IMR-90 (cell line): Measurements from ENCODE around the gene CEP128. TPM values are rescaled to one million over a fixed set of nuclear protein-coding genes. Genes with fewer than 3 reads are reported as not detected.

Experiments used
- ATAC-seq: fragments of 200-7000 bp; cut with Tn5 transposase; 2 replicates; pipeline ENCODE4 v1.9.1; 2020; ENCODE audit warnings: low read depth, mild to moderate bottlenecking, moderate library complexity
- BruUV-seq: library from RNA; stranded (reverse); fragments of 400-500 nt; replicated peaks from 2 replicates; lab custom pipeline; 2021; lab: Mats Ljungman, UMichigan
- CTCF ChIA-PET: fragments of 300-600 bp; formaldehyde crosslinking; extraction: SDS; loops from one replicate; lab custom pipeline; 2021; ENCODE audit warnings: antibody characterized with exemption; lab: Yijun Ruan, JAX
- POLR2A ChIA-PET: fragments of 300-600 bp; sonication (Branson Sonifier 250); formaldehyde crosslinking; loops from one replicate; lab custom pipeline; 2022; ENCODE audit warnings: antibody characterized with exemption; ENCODE audit not compliant: unreplicated experiment; lab: Charles Lee
- DNase-seq: peaks from one replicate; pipeline ENCODE4 v3.0.0; 2013
- H2AFZ ChIP-seq: replicated peaks from 2 replicates; pipeline ENCODE3; 2013; ENCODE audit warnings: low read length, mild to moderate bottlenecking; ENCODE audit not compliant: poor library complexity
- H2AK5ac ChIP-seq: 2 replicates; pipeline ENCODE4 v1.6.1; 2013; ENCODE audit warnings: low read depth, low read length, inconsistent platforms
- H2AK9ac ChIP-seq: replicated peaks from 2 replicates; pipeline ENCODE3; 2013; ENCODE audit warnings: mild to moderate bottlenecking, low read depth, low read length, moderate library complexity; ENCODE audit not compliant: poor library complexity
- H2BK120ac ChIP-seq: 2 replicates; pipeline ENCODE4 v1.6.1; 2013; ENCODE audit warnings: low read depth, low read length, inconsistent platforms
- H2BK15ac ChIP-seq: 3 replicates; pipeline ENCODE4 v1.6.1; 2013; ENCODE audit warnings: low read depth, low read length, inconsistent platforms
- H2BK20ac ChIP-seq: 2 replicates; pipeline ENCODE4 v1.6.1; 2013; ENCODE audit warnings: low read depth, mild to moderate bottlenecking, inconsistent platforms, low read length, moderate library complexity
- H2BK5ac ChIP-seq: 2 replicates; pipeline ENCODE4 v1.6.1; 2013; ENCODE audit warnings: mild to moderate bottlenecking, low read depth, low read length, inconsistent platforms; ENCODE audit not compliant: poor library complexity, severe bottlenecking
- H3K14ac ChIP-seq: replicated peaks from 2 replicates; pipeline ENCODE4 v1.6.1; 2013; ENCODE audit warnings: low read depth, low read length, inconsistent platforms
- H3K18ac ChIP-seq: 2 replicates; pipeline ENCODE4 v1.6.1; 2013; ENCODE audit warnings: low read depth, low read length, control low read depth
- H3K23ac ChIP-seq: 2 replicates; pipeline ENCODE4 v1.6.1; 2013; ENCODE audit warnings: low read depth, low read length, inconsistent platforms
- H3K27ac ChIP-seq: 2 replicates; pipeline ENCODE4 v1.5.1; 2013; ENCODE audit warnings: mild to moderate bottlenecking, control low read depth, low read length; ENCODE audit not compliant: insufficient read depth
- H3K27me3 ChIP-seq: 2 replicates; pipeline ENCODE4 v1.6.1; 2013; ENCODE audit warnings: low read length; ENCODE audit not compliant: control insufficient read depth, insufficient read depth
- H3K36me3 ChIP-seq: 2 replicates; pipeline ENCODE4 v1.6.1; 2013; ENCODE audit warnings: low read length, mixed read lengths; ENCODE audit not compliant: control insufficient read depth, insufficient read depth
- H3K4ac ChIP-seq: 2 replicates; pipeline ENCODE4 v1.6.1; 2013; ENCODE audit warnings: low read depth, low read length, inconsistent platforms
- H3K4me1 ChIP-seq: 2 replicates; pipeline ENCODE4 v1.6.1; 2013; ENCODE audit warnings: low read length, mixed read lengths; ENCODE audit not compliant: control insufficient read depth, insufficient read depth
- H3K4me2 ChIP-seq: 2 replicates; pipeline ENCODE4 v1.6.1; 2013; ENCODE audit warnings: low read depth, mild to moderate bottlenecking, control low read depth, low read length, moderate library complexity
- H3K4me3 ChIP-seq: 2 replicates; pipeline ENCODE4 v1.5.1; 2013; ENCODE audit warnings: low read depth, mild to moderate bottlenecking, control low read depth, low read length, moderate library complexity; ENCODE audit not compliant: insufficient read depth
- H3K56ac ChIP-seq: 2 replicates; pipeline ENCODE4 v1.6.1; 2013; ENCODE audit warnings: low read length, inconsistent platforms; ENCODE audit not compliant: insufficient read depth; ENCODE audit errors: extremely low read depth
- H3K79me1 ChIP-seq, 2 experiments: 2 replicates each; pipeline ENCODE4 v1.6.1; 2013; ENCODE audit warnings: low read length in 2 of 2, inconsistent platforms in 1 of 2, low read depth in 1 of 2
- H3K9ac ChIP-seq: 2 replicates; pipeline ENCODE4 v1.6.1; 2013; ENCODE audit warnings: low read depth, low read length, control low read depth
- H3K9me1 ChIP-seq: 2 replicates; pipeline ENCODE4 v1.6.1; 2013; ENCODE audit warnings: low read length, inconsistent platforms; ENCODE audit not compliant: insufficient read depth
- H3K9me3 ChIP-seq: 2 replicates; pipeline ENCODE4 v1.6.1; 2013; ENCODE audit warnings: low read length; ENCODE audit not compliant: control insufficient read depth, insufficient read depth
- H4K20me1 ChIP-seq: 2 replicates; pipeline ENCODE4 v1.6.1; 2013; ENCODE audit warnings: low read length, inconsistent platforms; ENCODE audit not compliant: insufficient read depth
- H4K5ac ChIP-seq: 2 replicates; pipeline ENCODE4 v1.6.1; 2013; ENCODE audit warnings: mild to moderate bottlenecking, low read depth, low read length, control low read depth
- H4K8ac ChIP-seq, 2 experiments: 2 replicates each; pipeline ENCODE4 v1.6.1; 2013; ENCODE audit warnings: low read depth in 2 of 2, low read length in 2 of 2, control low read depth in 1 of 2, inconsistent platforms in 1 of 2
- H4K91ac ChIP-seq: 2 replicates; pipeline ENCODE4 v1.6.1; 2013; ENCODE audit warnings: low read depth, low read length, inconsistent platforms; ENCODE audit not compliant: insufficient read depth
- BHLHE40 ChIP-seq: fragments of 150-350 bp; IDR thresholded peaks from 2 replicates; pipeline ENCODE4 v1.6.1; 2016; ENCODE audit warnings: mild to moderate bottlenecking, low read depth, low read length
- CEBPB ChIP-seq: IDR thresholded peaks from 2 replicates; pipeline ENCODE4 v1.6.1; 2012; ENCODE audit warnings: low read depth, low read length, improper control_type of control experiment
- CHD1 ChIP-seq: IDR thresholded peaks from 2 replicates; pipeline ENCODE4 v1.6.1; 2012; ENCODE audit warnings: low read depth, low read length, improper control_type of control experiment
- CTCF ChIP-seq: conservative IDR thresholded peaks from 2 replicates; pipeline ENCODE4 v1.5.1; 2012; ENCODE audit warnings: mild to moderate bottlenecking, low read depth, low read length, improper control_type of control experiment
- ELK1 ChIP-seq: fragments of 150-350 bp; IDR thresholded peaks from 2 replicates; pipeline ENCODE4 v1.6.1; 2016; ENCODE audit warnings: low read depth, mild to moderate bottlenecking, low read length, moderate library complexity, borderline replicate concordance
- FOS ChIP-seq: fragments of 150-350 bp; IDR thresholded peaks from 2 replicates; pipeline ENCODE4 v1.6.1; 2016; ENCODE audit warnings: low read depth, low read length
- MAFK ChIP-seq: IDR thresholded peaks from 2 replicates; pipeline ENCODE4 v1.6.1; 2012; ENCODE audit warnings: low read depth, low read length, improper control_type of control experiment
- MAZ ChIP-seq: IDR thresholded peaks from 2 replicates; pipeline ENCODE4 v1.6.1; 2012; ENCODE audit warnings: low read depth, mild to moderate bottlenecking, low read length, improper control_type of control experiment, moderate library complexity, borderline replicate concordance
- MXI1 ChIP-seq: IDR thresholded peaks from 2 replicates; pipeline ENCODE4 v1.6.1; 2012; ENCODE audit warnings: low read depth, mild to moderate bottlenecking, low read length, moderate library complexity, borderline replicate concordance
- NFE2L2 ChIP-seq: fragments of 150-350 bp; IDR thresholded peaks from 2 replicates; pipeline ENCODE4 v1.6.1; 2016; ENCODE audit warnings: low read depth, mild to moderate bottlenecking, low read length
- POLR2A ChIP-seq: IDR thresholded peaks from 2 replicates; pipeline ENCODE4 v1.6.1; 2012; ENCODE audit warnings: mild to moderate bottlenecking, low read depth, low read length
- RAD21 ChIP-seq: IDR thresholded peaks from 2 replicates; pipeline ENCODE4 v1.6.1; 2012; ENCODE audit warnings: low read length, improper control_type of control experiment
- RCOR1 ChIP-seq: IDR thresholded peaks from 2 replicates; pipeline ENCODE4 v1.6.1; 2012; ENCODE audit warnings: mild to moderate bottlenecking, low read length, improper control_type of control experiment; ENCODE audit not compliant: insufficient replicate concordance
- RFX5 ChIP-seq: IDR thresholded peaks from 2 replicates; pipeline ENCODE4 v1.8.0; 2012; ENCODE audit warnings: low read depth, mild to moderate bottlenecking, low read length, moderate library complexity
- SMC3 ChIP-seq: fragments of 150-350 bp; IDR thresholded peaks from 2 replicates; pipeline ENCODE4 v1.6.1; 2016; ENCODE audit warnings: low read depth, mild to moderate bottlenecking, antibody characterized with exemption, low read length, moderate library complexity
- USF2 ChIP-seq: fragments of 150-350 bp; IDR thresholded peaks from 2 replicates; pipeline ENCODE4 v1.6.1; 2017; ENCODE audit warnings: mild to moderate bottlenecking, antibody characterized with exemption, low read length, low read depth
- WGBS, 2 experiments: methylation state at CpG; one replicate each; pipeline versions ENCODE4 v1.1.5 to v1.1.7; 2013; ENCODE audit warnings: missing lambda C conversion rate in 2 of 2; ENCODE audit not compliant: insufficient read length in 1 of 2; ENCODE audit errors: extremely low coverage in 2 of 2; 5-methylcytosine and 5-hydroxymethylcytosine counted together
- dilution Hi-C: fragments of 300-500 bp; cut with HindIII; formaldehyde crosslinking; loops from one replicate; pipeline ENCODE4 v1.14.3; 2018; ENCODE audit warnings: low sequenced_read_pairs; ENCODE audit not compliant: unreplicated experiment
- in situ Hi-C: fragments of 300-500 bp; cut with MboI; formaldehyde crosslinking; loops from 3 replicates; pipeline ENCODE4 v1.14.3; 2019; ENCODE audit warnings: low sequenced_read_pairs, inconsistent platforms, mixed read lengths
- intact Hi-C: fragments of 100-400 bp; cut with micrococcal nuclease; formaldehyde crosslinking; loops from 2 replicates; pipeline ENCODE4 v1.10.0; 2022
- polyA plus RNA-seq, 3 experiments: library from polyadenylated mRNA; depleted of rRNA; stranded (reverse); fragments of >200 nt; gene quantifications; 2 replicates each; pipeline ENCODE4 v1.2.3, GENCODE V29; 2012; ENCODE audit warnings: low replicate concordance in 1 of 3
- total RNA-seq: library from RNA; depleted of rRNA; stranded (reverse); fragments of >200 nt; gene quantifications from 2 replicates; pipeline ENCODE4 v1.2.3, GENCODE V29; 2012

CEP128 gene
- total and polyA plus RNA-seq, 2 of the 4 experiments (the other 2 are of a cell fraction), result 1.9 to 5.7 TPM

- CTCF ChIA-PET, result no interaction called here
- H2BK15ac ChIP-seq, result no peak overlapping the region
- no peaks in the 10 kb centered on the region for H3K9me3 ChIP-seq
- H3K56ac ChIP-seq, result no peak overlapping the region
- no peaks in the 10 kb centered on the region; the same call in 1 of the 2 replicates for H3K36me3 ChIP-seq
- H3K79me1 ChIP-seq, result peaks cover 9 to 20% of the 10 kb centered on the region in 2 experiments
- no peak overlapping the region for H3K18ac ChIP-seq
- H3K14ac ChIP-seq, result no peak overlapping the region
- H2BK120ac ChIP-seq, result no peak overlapping the region
- no peaks in the 10 kb centered on the region for H3K27me3 ChIP-seq
- H3K9ac ChIP-seq, result no peak overlapping the region
- no peak overlapping the region for H3K23ac ChIP-seq
- TF ChIP-seq MAFK (no peak), MAZ (no peak), CHD1 (no peak), FOS (no peak), CTCF (no peak), ELK1 (no peak), POLR2A (no peak), RCOR1 (no peak), USF2 (no peak), BHLHE40 (no peak), NFE2L2 (no peak), MXI1 (no peak), RAD21 (no peak), SMC3 (no peak), CEBPB (no peak), RFX5 (no peak)
- no peak overlapping the region for H3K4me2 ChIP-seq
- no CpG with 5 or more reads among the region's 1 CpG for WGBS, 2 experiments
- H2AFZ ChIP-seq, result no peak overlapping the region
- no peak overlapping the region for H4K5ac ChIP-seq
- POLR2A ChIA-PET, result no interaction called here
- H3K4ac ChIP-seq, result no peak overlapping the region
- H2BK20ac ChIP-seq, result no peak overlapping the region
- intact Hi-C loops, result no loop called here
- BruUV-seq, result no TSS peak
- no peaks in the 10 kb centered on the region for H4K20me1 ChIP-seq
- H3K4me1 ChIP-seq, result no peaks in the 10 kb centered on the region; the same call in 1 of the 2 replicates
- no peak overlapping the region for H3K27ac ChIP-seq
- H2AK5ac ChIP-seq, result no peak overlapping the region
- H3K9me1 ChIP-seq, result no peaks in the 10 kb centered on the region; the same call in 1 of the 2 replicates
- in situ Hi-C loops, result no loop called here
- H4K8ac ChIP-seq, result no peak overlapping the region
- dilution Hi-C loops, result no loop called here
- ATAC-seq (no peak), DNase-seq (no peak)
- H4K91ac ChIP-seq, result no peak overlapping the region
- no peak overlapping the region for H2BK5ac ChIP-seq
- H3K4me3 ChIP-seq, result no peak overlapping the region
- no peak overlapping the region for H2AK9ac ChIP-seq
Measured at GRCh38 chr14:80940146-80940545, 1.4 kb downstream of the CEP128 start.
